GM12801 (cell line): ENCODE results near the gene PLCE1.

Experiments used
- TF ChIP-seq, protein P1 (sequence below): IDR thresholded peaks from one replicate; pipeline ENCODE4 v1.5.1; 2011; ENCODE audit warnings: control low read depth; ENCODE audit not compliant: insufficient read length; ENCODE audit errors: extremely low read depth

Gene PLCE1

GRCh38 chr10:93995182-93995581, 1.5 kb downstream of the PLCE1 start:
- TF ChIP-seq, protein P1, sequence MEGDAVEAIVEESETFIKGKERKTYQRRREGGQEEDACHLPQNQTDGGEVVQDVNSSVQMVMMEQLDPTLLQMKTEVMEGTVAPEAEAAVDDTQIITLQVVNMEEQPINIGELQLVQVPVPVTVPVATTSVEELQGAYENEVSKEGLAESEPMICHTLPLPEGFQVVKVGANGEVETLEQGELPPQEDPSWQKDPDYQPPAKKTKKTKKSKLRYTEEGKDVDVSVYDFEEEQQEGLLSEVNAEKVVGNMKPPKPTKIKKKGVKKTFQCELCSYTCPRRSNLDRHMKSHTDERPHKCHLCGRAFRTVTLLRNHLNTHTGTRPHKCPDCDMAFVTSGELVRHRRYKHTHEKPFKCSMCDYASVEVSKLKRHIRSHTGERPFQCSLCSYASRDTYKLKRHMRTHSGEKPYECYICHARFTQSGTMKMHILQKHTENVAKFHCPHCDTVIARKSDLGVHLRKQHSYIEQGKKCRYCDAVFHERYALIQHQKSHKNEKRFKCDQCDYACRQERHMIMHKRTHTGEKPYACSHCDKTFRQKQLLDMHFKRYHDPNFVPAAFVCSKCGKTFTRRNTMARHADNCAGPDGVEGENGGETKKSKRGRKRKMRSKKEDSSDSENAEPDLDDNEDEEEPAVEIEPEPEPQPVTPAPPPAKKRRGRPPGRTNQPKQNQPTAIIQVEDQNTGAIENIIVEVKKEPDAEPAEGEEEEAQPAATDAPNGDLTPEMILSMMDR: no peak

- TF ChIP-seq, protein P1: no peak
These were observed 2.0 kb downstream of the PLCE1 start for GRCh38 chr10:93995598-93996271.

DNA sequence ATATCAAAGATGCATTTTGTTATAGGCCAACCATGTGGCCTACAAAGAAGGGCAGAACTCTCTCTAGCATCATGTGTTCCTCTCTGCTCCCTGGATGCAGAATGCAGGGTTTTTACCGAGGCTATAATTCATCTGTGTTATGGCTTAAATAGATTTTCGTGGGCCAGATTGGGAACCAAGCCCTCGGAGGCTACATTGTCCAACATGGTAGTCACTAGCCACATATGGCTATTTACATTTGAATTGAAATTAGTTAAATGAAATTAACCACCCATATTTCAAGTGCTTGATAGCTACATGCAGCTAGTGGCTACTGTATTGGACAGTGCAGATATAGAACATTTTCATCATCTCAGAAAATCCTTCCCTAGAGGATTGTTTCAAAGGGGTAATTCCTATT, 2.8 kb downstream of the PLCE1 start:
- TF ChIP-seq, protein P1: no peak

GRCh38 chr10:93997546-93997945, 3.8 kb downstream of the PLCE1 start:
- TF ChIP-seq, protein P1: no peak

- TF ChIP-seq, protein P1: no peak
These were observed 5.7 kb downstream of the PLCE1 start for GRCh38 chr10:93999401-93999851.

- TF ChIP-seq, protein P1: no peak
These were observed 7.1 kb downstream of the PLCE1 start for GRCh38 chr10:94000638-94001415.

GRCh38 chr10:94001416-94001810, 7.7 kb downstream of the PLCE1 start:
- TF ChIP-seq, protein P1: no peak
